Measurements from ENCODE around the gene SPRR2B.

DNA sequence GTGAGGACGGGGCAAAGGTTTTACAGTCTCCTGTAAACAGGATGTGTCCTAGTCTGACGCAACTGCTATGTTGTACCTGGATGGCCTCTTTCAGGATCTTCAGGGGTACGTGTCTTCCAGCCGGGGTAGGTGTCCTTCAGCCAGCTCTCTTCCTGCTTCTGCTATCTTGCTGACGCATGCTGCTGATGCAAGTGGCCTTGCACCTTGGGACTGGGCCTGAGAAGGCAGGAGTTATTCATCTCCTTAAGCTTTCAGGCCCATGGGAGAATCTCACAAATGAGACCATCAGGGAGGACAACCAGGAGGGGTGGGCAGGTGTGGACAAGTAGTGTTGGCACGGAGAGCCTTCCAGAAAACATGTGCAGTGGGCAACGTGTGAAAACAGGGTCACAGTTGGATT is 48.3 kb downstream of the SPRR2B start:
- TF ChIP-seq POLR2A (IDR thresholded peaks at IDR 0.05), result no peak
- TF ChIP-seq, protein P1, sequence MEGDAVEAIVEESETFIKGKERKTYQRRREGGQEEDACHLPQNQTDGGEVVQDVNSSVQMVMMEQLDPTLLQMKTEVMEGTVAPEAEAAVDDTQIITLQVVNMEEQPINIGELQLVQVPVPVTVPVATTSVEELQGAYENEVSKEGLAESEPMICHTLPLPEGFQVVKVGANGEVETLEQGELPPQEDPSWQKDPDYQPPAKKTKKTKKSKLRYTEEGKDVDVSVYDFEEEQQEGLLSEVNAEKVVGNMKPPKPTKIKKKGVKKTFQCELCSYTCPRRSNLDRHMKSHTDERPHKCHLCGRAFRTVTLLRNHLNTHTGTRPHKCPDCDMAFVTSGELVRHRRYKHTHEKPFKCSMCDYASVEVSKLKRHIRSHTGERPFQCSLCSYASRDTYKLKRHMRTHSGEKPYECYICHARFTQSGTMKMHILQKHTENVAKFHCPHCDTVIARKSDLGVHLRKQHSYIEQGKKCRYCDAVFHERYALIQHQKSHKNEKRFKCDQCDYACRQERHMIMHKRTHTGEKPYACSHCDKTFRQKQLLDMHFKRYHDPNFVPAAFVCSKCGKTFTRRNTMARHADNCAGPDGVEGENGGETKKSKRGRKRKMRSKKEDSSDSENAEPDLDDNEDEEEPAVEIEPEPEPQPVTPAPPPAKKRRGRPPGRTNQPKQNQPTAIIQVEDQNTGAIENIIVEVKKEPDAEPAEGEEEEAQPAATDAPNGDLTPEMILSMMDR (IDR thresholded peaks at IDR 0.05), result no peak
